ENCODE results near the gene ZAR1L.
"Not testable (repeated sequence)": the region's sequence is repeated elsewhere in the genome, so short reads cannot be mapped to it uniquely, and the experiment has no call there.

DNA sequence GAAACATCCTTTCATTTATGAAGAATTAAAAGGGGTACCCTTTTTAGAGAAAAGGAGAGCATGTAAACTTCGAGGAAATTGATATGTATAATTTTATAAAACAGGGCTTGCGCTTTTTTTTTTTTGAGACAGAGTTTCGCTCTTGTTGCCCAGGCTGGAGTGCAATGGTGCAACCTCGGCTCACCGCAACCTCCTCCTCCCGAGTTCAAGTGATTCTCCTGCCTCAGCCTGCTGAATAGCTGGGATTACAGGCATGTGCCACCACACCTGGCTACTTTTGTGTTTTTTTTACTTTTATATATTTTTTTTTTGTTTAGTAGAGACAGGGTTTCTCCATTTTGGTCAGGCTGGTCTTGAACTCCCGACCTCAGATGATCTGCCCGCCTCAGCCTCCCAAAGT, 40.8 kb upstream of the ZAR1L start:
- TF ChIP-seq CTCF (IDR thresholded peaks at IDR 0.05; ENCODE audit: borderline replicate concordance, extremely low read depth, low read length, poor library complexity, severe bottlenecking); EZH2 (IDR thresholded peaks at IDR 0.05; ENCODE audit: borderline replicate concordance, low read depth, low read length, severe bottlenecking): not testable (repeated sequence)

Measured in DND-41 (cell line).